Keratinocyte (primary cell): ENCODE measurements around the gene INO80D.

Experiments
- CTCF ChIP-seq, 3 experiments: IDR thresholded peaks in 1 of 3; conservative IDR thresholded peaks in 1 of 3; optimal IDR thresholded peaks in 1 of 3; 2 replicates in 2 of 3; 3 replicates in 1 of 3; pipeline versions ENCODE3 to v1.5.1; 2011; ENCODE audit warnings: low read length in 3 of 3, mild to moderate bottlenecking in 3 of 3, moderate library complexity in 2 of 3, control low read depth in 1 of 3, inconsistent platforms in 1 of 3; ENCODE audit not compliant: insufficient read depth in 2 of 3; ENCODE audit errors: extremely low read depth in 1 of 3
- EZH2 ChIP-seq: IDR thresholded peaks from one replicate; pipeline ENCODE4 v1.6.1; 2012; ENCODE audit warnings: inconsistent platforms, mild to moderate bottlenecking, low read length, moderate library complexity

GRCh38 chr2:206075113-206075512 is 10.9 kb downstream of the INO80D start:
- TF ChIP-seq CTCF (optimal IDR thresholded peaks at IDR 0.05 in 1 of 3, IDR thresholded peaks at IDR 0.05 in 1 of 3, conservative IDR thresholded peaks at IDR 0.05 in 1 of 3; ENCODE audit: extremely low read depth in 1 of 3, insufficient read depth in 2 of 3, low read length in 3 of 3) (no peak), EZH2 (no peak)
